ENCODE measurements around the gene ATF6B. TPM values are rescaled to one million over a fixed set of nuclear protein-coding genes. Genes with fewer than 3 reads are reported as not detected.

Gene ATF6B
- polyA plus RNA-seq, 1 experiment: 69.2 TPM

- Histone ChIP-seq H3K4me3 (ENCODE audit: low read depth, low read length) (no peak overlapping the region), H3K36me3 (ENCODE audit: control insufficient read depth, insufficient read depth, low read length) (0 out of 2 replicates have a peak, but pooled peaks cover 2% of the 10 kb centered on the region), H3K27me3 (ENCODE audit: control insufficient read depth, insufficient read depth, low read length) (no peaks in the 10 kb centered on the region)
- DNase-seq (ENCODE audit: low read depth): no peak
- ChIA-PET CTCF (interaction anchor here (0.6 to 1.1 kb wide), 3 partner anchors 22 to 1543 kb away, joined by 3 to 4 read pairs (median 3); no protein-coding TSS in a partner anchor), POLR2A (no interaction called here)
- TF ChIP-seq CTCF (IDR thresholded peaks at IDR 0.05; ENCODE audit: insufficient read depth, low read depth, low read length): no peak
Measured at GRCh38 chr6:32074996-32075532, 53.0 kb downstream of the ATF6B start.

- ChIA-PET CTCF (no interaction called here), POLR2A (no interaction called here)
- DNase-seq (ENCODE audit: low read depth): no peak
- Histone ChIP-seq H3K4me3 (ENCODE audit: low read depth, low read length) (no peak overlapping the region), H3K36me3 (ENCODE audit: control insufficient read depth, insufficient read depth, low read length) (0 out of 2 replicates have a peak, but pooled peaks cover 2% of the 10 kb centered on the region), H3K27me3 (ENCODE audit: control insufficient read depth, insufficient read depth, low read length) (no peaks in the 10 kb centered on the region)
- no peak for TF ChIP-seq CTCF (IDR thresholded peaks at IDR 0.05; ENCODE audit: insufficient read depth, low read depth, low read length)
Measured at GRCh38 chr6:32073613-32074012, 54.4 kb downstream of the ATF6B start.

- no peaks in the 10 kb centered on the region for H3K27me3 ChIP-seq (ENCODE audit: control insufficient read depth, insufficient read depth, low read length)
- TF ChIP-seq CTCF (IDR thresholded peaks at IDR 0.05; ENCODE audit: insufficient read depth, low read depth, low read length): no peak
- POLR2A ChIA-PET: no interaction called here
- no peak overlapping the region for H3K4me3 ChIP-seq (ENCODE audit: low read depth, low read length)
- H3K36me3 ChIP-seq (ENCODE audit: control insufficient read depth, insufficient read depth, low read length): 0 out of 2 replicates have a peak, but pooled peaks cover 2% of the 10 kb centered on the region
- CTCF ChIA-PET: no interaction called here
- DNase-seq (ENCODE audit: low read depth): no peak
Measured at GRCh38 chr6:32073101-32073500, 54.9 kb downstream of the ATF6B start.

- ChIA-PET CTCF (interaction anchor here (0.6 to 1.4 kb wide), 2 partner anchors 25 to 1298 kb away, joined by 3 to 4 read pairs; no protein-coding TSS in a partner anchor), POLR2A (no interaction called here)
- H3K36me3 ChIP-seq (ENCODE audit: control insufficient read depth, insufficient read depth, low read length): 0 out of 2 replicates have a peak, but pooled peaks cover 2% of the 10 kb centered on the region
- no peak overlapping the region for H3K4me3 ChIP-seq (ENCODE audit: low read depth, low read length)
- no peak for TF ChIP-seq CTCF (IDR thresholded peaks at IDR 0.05; ENCODE audit: insufficient read depth, low read depth, low read length)
- DNase-seq (ENCODE audit: low read depth): no peak
- no peaks in the 10 kb centered on the region for H3K27me3 ChIP-seq (ENCODE audit: control insufficient read depth, insufficient read depth, low read length)
Measured at GRCh38 chr6:32070814-32071543, 57.1 kb downstream of the ATF6B start.

- H3K4me3 ChIP-seq (ENCODE audit: low read depth, low read length): no peak overlapping the region
- no peak for DNase-seq (ENCODE audit: low read depth)
- CTCF ChIA-PET: interaction anchor here (1.6 kb wide), 1 partner anchor 22 kb away, joined by 6 read pairs; no protein-coding TSS in a partner anchor
- TF ChIP-seq CTCF (IDR thresholded peaks at IDR 0.05; ENCODE audit: insufficient read depth, low read depth, low read length): no peak
- H3K27me3 ChIP-seq (ENCODE audit: control insufficient read depth, insufficient read depth, low read length): no peaks in the 10 kb centered on the region; the same call in 1 of the 2 replicates
- POLR2A ChIA-PET: no interaction called here
- H3K36me3 ChIP-seq (ENCODE audit: control insufficient read depth, insufficient read depth, low read length): 0 out of 2 replicates have a peak, but pooled peaks cover 2% of the 10 kb centered on the region
Measured at GRCh38 chr6:32069878-32070515, 58.0 kb downstream of the ATF6B start.
